ENCODE results near the gene DOCK1. TPM values are rescaled to one million over a fixed set of nuclear protein-coding genes. Genes with fewer than 3 reads are reported as not detected.

Gene DOCK1
- total RNA-seq, 4 donors from 2014 or later, result 60.6 to 136 (median 92.7) TPM

DNA sequence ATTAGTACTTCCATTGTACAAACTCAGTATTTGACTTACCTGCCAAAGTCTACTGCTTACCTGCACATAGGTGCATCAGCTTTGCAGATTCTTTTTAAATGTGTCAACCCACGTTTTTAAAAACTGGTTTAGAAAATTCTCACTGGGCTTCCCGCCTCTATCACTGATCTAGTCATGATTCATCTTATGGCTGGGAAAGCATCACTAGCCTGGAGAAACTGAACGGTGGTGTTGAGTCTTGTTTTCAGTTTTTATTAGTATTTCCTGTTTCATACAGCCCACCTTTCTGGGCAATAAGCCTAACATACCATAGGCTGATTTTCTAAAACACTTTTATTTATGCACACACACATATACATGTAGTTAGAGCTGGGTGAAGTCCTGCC is 19.7 kb downstream of the DOCK1 start:
- H3K4me1 ChIP-seq, result peaks cover 18% of the 10 kb centered on the region
- no peaks in the 10 kb centered on the region for H3K9me3 ChIP-seq
- TF ChIP-seq EP300 (IDR thresholded peaks at IDR 0.05) (no peak), POLR2A (IDR thresholded peaks at IDR 0.05) (no peak), CTCF (IDR thresholded peaks at IDR 0.05) (no peak), POLR2AphosphoS5 (IDR thresholded peaks at IDR 0.05) (no peak)
- H3K27me3 ChIP-seq, result no peaks in the 10 kb centered on the region
- WGBS, result 26% methylated on average over 3 of the region's 3 CpGs
- no peak for DNase-seq (ENCODE audit: low spot score in 2 of 2)
- no peak overlapping the region for H3K4me3 ChIP-seq
- no peak overlapping the region for H3K27ac ChIP-seq
- H3K36me3 ChIP-seq, result peaks cover 21% of the 10 kb centered on the region

DNA sequence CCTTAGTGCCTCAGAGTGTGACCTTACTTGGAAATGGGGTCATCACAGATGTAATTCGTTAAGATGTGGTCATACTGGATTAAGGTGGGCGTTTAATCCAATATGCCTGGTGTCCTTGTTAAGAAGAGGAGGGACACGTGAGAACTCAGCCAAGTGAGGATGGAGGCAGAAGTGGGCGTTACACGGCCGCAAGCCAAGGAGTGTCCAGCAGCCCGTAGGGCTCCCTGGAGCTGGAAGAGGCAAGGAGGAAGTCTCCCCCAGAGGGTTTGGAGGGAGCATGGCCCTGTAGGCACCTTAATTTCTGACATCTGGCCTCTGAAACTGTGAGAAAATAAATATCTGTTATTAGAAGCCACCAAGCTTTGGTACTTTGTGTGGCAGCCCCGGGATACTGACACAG is 21.3 kb downstream of the DOCK1 start:
- DNase-seq (ENCODE audit: low spot score in 2 of 2), result no peak

DNA sequence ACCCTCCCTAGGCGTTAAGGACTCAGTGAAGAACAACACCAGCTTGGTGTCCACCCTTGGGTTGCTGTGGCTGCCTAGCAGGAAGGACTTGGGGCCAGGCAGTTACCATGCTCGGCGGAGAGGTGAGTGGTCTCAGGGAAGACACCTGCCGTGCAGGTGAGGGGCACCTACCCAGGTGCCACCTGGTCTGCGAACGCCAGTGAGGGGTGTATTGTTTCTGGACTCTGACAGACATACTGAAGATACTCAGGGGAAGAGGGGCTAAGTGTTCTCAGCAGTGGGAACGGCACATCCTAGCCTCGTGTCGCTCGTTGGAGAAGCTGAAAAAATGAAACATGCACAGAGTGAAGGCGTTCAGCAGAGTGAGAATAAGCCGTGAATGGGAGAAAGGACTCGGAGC is 22.6 kb downstream of the DOCK1 start:
- no peaks in the 10 kb centered on the region for H3K27me3 ChIP-seq
- no peak for DNase-seq (ENCODE audit: low spot score in 2 of 2)
- H3K4me3 ChIP-seq, result no peak overlapping the region
- H3K9me3 ChIP-seq, result no peaks in the 10 kb centered on the region
- no peak overlapping the region for H3K27ac ChIP-seq
- WGBS, result 95% methylated on average over 12 of the region's 13 CpGs
- H3K36me3 ChIP-seq, result peaks cover 21% of the 10 kb centered on the region
- no peak for TF ChIP-seq POLR2AphosphoS5 (IDR thresholded peaks at IDR 0.05)
- no peak for TF ChIP-seq CTCF (IDR thresholded peaks at IDR 0.05)
- no peak for TF ChIP-seq EP300 (IDR thresholded peaks at IDR 0.05)
- no peak for TF ChIP-seq POLR2A (IDR thresholded peaks at IDR 0.05)
- peaks cover 42% of the 10 kb centered on the region for H3K4me1 ChIP-seq

More for the DNA sequence above, 21.3 kb downstream of the DOCK1 start:
- no peaks in the 10 kb centered on the region for H3K9me3 ChIP-seq
- TF ChIP-seq EP300 (IDR thresholded peaks at IDR 0.05) (no peak), POLR2AphosphoS5 (IDR thresholded peaks at IDR 0.05) (no peak)
- H3K4me3 ChIP-seq, result no peak overlapping the region
- H3K27ac ChIP-seq, result no peak overlapping the region
- H3K36me3 ChIP-seq, result peaks cover 21% of the 10 kb centered on the region
- H3K4me1 ChIP-seq, result peaks cover 32% of the 10 kb centered on the region
- no peaks in the 10 kb centered on the region for H3K27me3 ChIP-seq
- WGBS, result 69% methylated on average over 8 of the region's 8 CpGs

DNA sequence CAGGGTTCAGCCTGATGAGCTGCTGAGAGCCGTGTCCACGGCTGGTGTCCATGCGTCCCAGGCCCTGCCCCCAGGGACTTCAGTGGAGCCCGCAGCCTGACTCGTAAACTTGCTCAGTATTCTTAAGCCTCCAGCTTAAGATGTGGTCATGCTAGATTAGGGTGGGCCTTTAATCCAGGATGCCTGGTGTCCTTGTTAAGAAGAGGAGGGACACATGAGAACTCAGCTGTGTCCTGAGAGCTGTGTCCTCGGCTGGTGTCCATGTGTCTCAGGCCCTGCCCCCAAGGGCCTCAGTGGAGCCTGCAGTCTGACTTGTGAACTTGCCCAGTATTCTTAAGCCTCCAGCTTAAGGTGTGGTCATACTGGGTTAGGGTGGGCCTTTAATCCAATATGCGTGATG is 23.0 kb downstream of the DOCK1 start:
- Histone ChIP-seq H3K4me3 (no peak overlapping the region), H3K27ac (no peak overlapping the region), H3K9me3 (no peaks in the 10 kb centered on the region), H3K4me1 (peaks cover 42% of the 10 kb centered on the region), H3K36me3 (peaks cover 21% of the 10 kb centered on the region), H3K27me3 (no peaks in the 10 kb centered on the region)
- TF ChIP-seq POLR2AphosphoS5 (IDR thresholded peaks at IDR 0.05) (no peak), POLR2A (IDR thresholded peaks at IDR 0.05) (no peak)
- 80% methylated on average over 7 of the region's 7 CpGs for WGBS
- DNase-seq (ENCODE audit: low spot score in 2 of 2), result no peak

GRCh38 chr10:126929391-126929790 is 24.2 kb downstream of the DOCK1 start:
- Histone ChIP-seq H3K9me3 (no peaks in the 10 kb centered on the region), H3K27me3 (no peaks in the 10 kb centered on the region), H3K27ac (no peak overlapping the region), H3K36me3 (peaks cover 21% of the 10 kb centered on the region), H3K4me1 (peaks cover 42% of the 10 kb centered on the region), H3K4me3 (no peak overlapping the region)
- 76% methylated on average over 8 of the region's 8 CpGs for WGBS
- TF ChIP-seq EP300 (IDR thresholded peaks at IDR 0.05), result no peak
- no peak for TF ChIP-seq POLR2A (IDR thresholded peaks at IDR 0.05)
- TF ChIP-seq POLR2AphosphoS5 (IDR thresholded peaks at IDR 0.05), result no peak
- TF ChIP-seq CTCF (IDR thresholded peaks at IDR 0.05), result no peak
- DNase-seq (ENCODE audit: low spot score in 2 of 2), result no peak

- WGBS, result 74% methylated on average over 16 of the region's 17 CpGs
- H3K4me1 ChIP-seq, result peaks cover 41% of the 10 kb centered on the region
- TF ChIP-seq EP300 (IDR thresholded peaks at IDR 0.05) (no peak), POLR2A (IDR thresholded peaks at IDR 0.05) (no peak), CTCF (IDR thresholded peaks at IDR 0.05) (no peak), POLR2AphosphoS5 (IDR thresholded peaks at IDR 0.05) (no peak)
- DNase-seq (ENCODE audit: low spot score in 2 of 2), result no peak
- H3K27ac ChIP-seq, result no peak overlapping the region
- H3K4me3 ChIP-seq, result no peak overlapping the region
- H3K9me3 ChIP-seq, result no peaks in the 10 kb centered on the region
- H3K36me3 ChIP-seq, result peaks cover 21% of the 10 kb centered on the region
- H3K27me3 ChIP-seq, result no peaks in the 10 kb centered on the region
Measured at GRCh38 chr10:126930131-126930882, 25.1 kb downstream of the DOCK1 start.
